Ovary (tissue), 3 donors: ENCODE results near the gene PIK3AP1.

Experiments used
- CTCF ChIP-seq, 3 donors: fragments of 450-650 bp in 2 of 3; fragments of 200-600 bp in 1 of 3; IDR thresholded peaks; one replicate each; pipeline versions ENCODE4 v1.5.1 to v1.8.0; 2016 to 2022; ENCODE audit warnings: antibody characterized with exemption in 3 of 3, mild to moderate bottlenecking in 1 of 3
- EP300 ChIP-seq: sonication (generic); formaldehyde crosslinking; IDR thresholded peaks from one replicate; pipeline ENCODE4 v1.6.1; 2017; ENCODE audit warnings: antibody characterized with exemption
- POLR2A ChIP-seq: fragments of 450-650 bp; IDR thresholded peaks from one replicate; pipeline ENCODE4 v1.6.1; 2017; ENCODE audit warnings: antibody characterized with exemption, mild to moderate bottlenecking, moderate library complexity
- donor health status: DM: no; HTN: no; CAD: no.

- TF ChIP-seq CTCF (IDR thresholded peaks at IDR 0.05) = no peak
- TF ChIP-seq POLR2A = no peak
- TF ChIP-seq EP300 = no peak
Measured at GRCh38 chr10:96704563-96704962, 15.8 kb downstream of the PIK3AP1 start.
